ENCODE results near the gene PRKAG2.

The PRKAG2 gene

GRCh38 chr7:151717415-151717814 is 159.5 kb downstream of the PRKAG2 start:
- no peak overlapping the region for H3K27ac ChIP-seq (ENCODE audit: low read depth, low read length, poor library complexity, severe bottlenecking)
- no peak overlapping the region for H3K4me3 ChIP-seq (ENCODE audit: low read depth, low read length, poor library complexity, severe bottlenecking)
- no peaks in the 10 kb centered on the region for H3K79me2 ChIP-seq (ENCODE audit: insufficient read depth, low read length)
- H3K36me3 ChIP-seq (ENCODE audit: insufficient read depth, low read length), result no peaks in the 10 kb centered on the region
- H4K20me1 ChIP-seq (ENCODE audit: insufficient read depth, low read length), result no peaks in the 10 kb centered on the region
- H3K9me3 ChIP-seq (ENCODE audit: low read length), result no peaks in the 10 kb centered on the region
- H3F3A ChIP-seq (ENCODE audit: insufficient read depth, low read length), result no peaks in the 10 kb centered on the region
- H3K4me1 ChIP-seq (ENCODE audit: insufficient read depth, low read length, severe bottlenecking), result no peaks in the 10 kb centered on the region
- peaks cover 7% of the 10 kb centered on the region; the same call in 1 of the 2 replicates for H3K27me3 ChIP-seq (ENCODE audit: insufficient read depth, low read length)
- H3K9me2 ChIP-seq (ENCODE audit: low read depth, low read length), result no peaks in the 10 kb centered on the region
- no peak overlapping the region for H3K4me2 ChIP-seq (ENCODE audit: low read length)
- TF ChIP-seq CTCF (IDR thresholded peaks at IDR 0.05; ENCODE audit: low read length) (no peak), EZH2 (IDR thresholded peaks at IDR 0.05; ENCODE audit: borderline replicate concordance, low read length) (no peak)
- H2AFZ ChIP-seq (ENCODE audit: low read length), result no peak overlapping the region
- no peak overlapping the region for H3K9ac ChIP-seq (ENCODE audit: low read length)

GRCh38 chr7:151716323-151716722 is 160.6 kb downstream of the PRKAG2 start:
- Histone ChIP-seq H3K4me3 (ENCODE audit: low read depth, low read length, poor library complexity, severe bottlenecking) (no peak overlapping the region), H3K27ac (ENCODE audit: low read depth, low read length, poor library complexity, severe bottlenecking) (no peak overlapping the region), H4K20me1 (ENCODE audit: insufficient read depth, low read length) (no peaks in the 10 kb centered on the region), H3K27me3 (ENCODE audit: insufficient read depth, low read length) (peaks cover 4% of the 10 kb centered on the region; the same call in 1 of the 2 replicates), H3K4me2 (ENCODE audit: low read length) (no peak overlapping the region), H2AFZ (ENCODE audit: low read length) (no peak overlapping the region), H3K79me2 (ENCODE audit: insufficient read depth, low read length) (no peaks in the 10 kb centered on the region), H3K9me2 (ENCODE audit: low read depth, low read length) (no peaks in the 10 kb centered on the region), H3K9me3 (ENCODE audit: low read length) (no peaks in the 10 kb centered on the region), H3K9ac (ENCODE audit: low read length) (no peak overlapping the region), H3K4me1 (ENCODE audit: insufficient read depth, low read length, severe bottlenecking) (no peaks in the 10 kb centered on the region), H3K36me3 (ENCODE audit: insufficient read depth, low read length) (no peaks in the 10 kb centered on the region), H3F3A (ENCODE audit: insufficient read depth, low read length) (no peaks in the 10 kb centered on the region)
- TF ChIP-seq EZH2 (IDR thresholded peaks at IDR 0.05; ENCODE audit: borderline replicate concordance, low read length), result no peak
- no peak for TF ChIP-seq CTCF (IDR thresholded peaks at IDR 0.05; ENCODE audit: low read length)

GRCh38 chr7:151715666-151716315 is 161.1 kb downstream of the PRKAG2 start:
- Histone ChIP-seq H4K20me1 (ENCODE audit: insufficient read depth, low read length) (no peaks in the 10 kb centered on the region), H3K79me2 (ENCODE audit: insufficient read depth, low read length) (no peaks in the 10 kb centered on the region), H3K9me2 (ENCODE audit: low read depth, low read length) (no peaks in the 10 kb centered on the region), H3K9ac (ENCODE audit: low read length) (no peak overlapping the region), H3K36me3 (ENCODE audit: insufficient read depth, low read length) (no peaks in the 10 kb centered on the region), H3K4me1 (ENCODE audit: insufficient read depth, low read length, severe bottlenecking) (no peaks in the 10 kb centered on the region), H2AFZ (ENCODE audit: low read length) (no peak overlapping the region), H3K4me3 (ENCODE audit: low read depth, low read length, poor library complexity, severe bottlenecking) (no peak overlapping the region), H3F3A (ENCODE audit: insufficient read depth, low read length) (no peaks in the 10 kb centered on the region), H3K9me3 (ENCODE audit: low read length) (no peaks in the 10 kb centered on the region), H3K27me3 (ENCODE audit: insufficient read depth, low read length) (peaks cover 4% of the 10 kb centered on the region; the same call in 1 of the 2 replicates), H3K4me2 (ENCODE audit: low read length) (no peak overlapping the region), H3K27ac (ENCODE audit: low read depth, low read length, poor library complexity, severe bottlenecking) (no peak overlapping the region)
- TF ChIP-seq CTCF (IDR thresholded peaks at IDR 0.05; ENCODE audit: low read length) (no peak), EZH2 (IDR thresholded peaks at IDR 0.05; ENCODE audit: borderline replicate concordance, low read length) (no peak)

Data from OCI-LY1 (cell line).